Left ventricle myocardium inferior (tissue), 1 donor: ENCODE results near the gene CARS2. TPM values are rescaled to one million over a fixed set of nuclear protein-coding genes. Genes with fewer than 3 reads are reported as not detected.

Experiments
- DNase-seq: peaks from one replicate; pipeline ENCODE4 v3.0.0-alpha.2; 2020
- H3K27ac ChIP-seq: fragments of 200-600 bp; replicated peaks from 2 replicates; pipeline ENCODE4 v1.8.0; 2021
- H3K27me3 ChIP-seq: fragments of 200-600 bp; 2 replicates; pipeline ENCODE4 v1.8.0; 2021; ENCODE audit warnings: low read depth
- H3K36me3 ChIP-seq: fragments of 200-600 bp; 2 replicates; pipeline ENCODE4 v1.8.0; 2021
- H3K4me1 ChIP-seq: fragments of 200-600 bp; 2 replicates; pipeline ENCODE4 v1.8.0; 2021
- H3K4me3 ChIP-seq: fragments of 200-600 bp; 2 replicates; pipeline ENCODE4 v1.8.0; 2021; ENCODE audit warnings: mild to moderate bottlenecking, moderate library complexity
- H3K9me3 ChIP-seq: fragments of 200-600 bp; replicated peaks from 2 replicates; pipeline ENCODE4 v1.8.0; 2021
- intact Hi-C: fragments of 100-400 bp; cut with micrococcal nuclease; formaldehyde crosslinking; loops from one replicate; pipeline ENCODE4 v1.11.0; 2022
- total RNA-seq: library from RNA; stranded (reverse); fragmentation: NEBNext Ultra II Directional; extraction: Animal tissue kit (Norgen Biotek cat#: 25700); gene quantifications from one replicate; pipeline ENCODE4 v1.2.1, GENCODE V29; 2021
- TF ChIP-seq, protein P1 (sequence below): fragments of 200-600 bp; IDR thresholded peaks from 2 replicates; pipeline ENCODE4 v1.8.0; 2021; ENCODE audit warnings: antibody characterized with exemption, mild to moderate bottlenecking, borderline replicate concordance
- donor health status: DM: no; HTN: yes; CAD: no; lungs with severe emphysema.

The CARS2 gene
- total RNA-seq, 1 donor from 2014 or later, result 52.8 TPM

- TF ChIP-seq, protein P1, sequence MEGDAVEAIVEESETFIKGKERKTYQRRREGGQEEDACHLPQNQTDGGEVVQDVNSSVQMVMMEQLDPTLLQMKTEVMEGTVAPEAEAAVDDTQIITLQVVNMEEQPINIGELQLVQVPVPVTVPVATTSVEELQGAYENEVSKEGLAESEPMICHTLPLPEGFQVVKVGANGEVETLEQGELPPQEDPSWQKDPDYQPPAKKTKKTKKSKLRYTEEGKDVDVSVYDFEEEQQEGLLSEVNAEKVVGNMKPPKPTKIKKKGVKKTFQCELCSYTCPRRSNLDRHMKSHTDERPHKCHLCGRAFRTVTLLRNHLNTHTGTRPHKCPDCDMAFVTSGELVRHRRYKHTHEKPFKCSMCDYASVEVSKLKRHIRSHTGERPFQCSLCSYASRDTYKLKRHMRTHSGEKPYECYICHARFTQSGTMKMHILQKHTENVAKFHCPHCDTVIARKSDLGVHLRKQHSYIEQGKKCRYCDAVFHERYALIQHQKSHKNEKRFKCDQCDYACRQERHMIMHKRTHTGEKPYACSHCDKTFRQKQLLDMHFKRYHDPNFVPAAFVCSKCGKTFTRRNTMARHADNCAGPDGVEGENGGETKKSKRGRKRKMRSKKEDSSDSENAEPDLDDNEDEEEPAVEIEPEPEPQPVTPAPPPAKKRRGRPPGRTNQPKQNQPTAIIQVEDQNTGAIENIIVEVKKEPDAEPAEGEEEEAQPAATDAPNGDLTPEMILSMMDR, result no peak
- H3K27me3 ChIP-seq, result no peaks in the 10 kb centered on the region
- H3K4me3 ChIP-seq, result no peak overlapping the region
- intact Hi-C loops, result no loop called here
- peaks cover 18% of the 10 kb centered on the region for H3K4me1 ChIP-seq
- no peaks in the 10 kb centered on the region for H3K9me3 ChIP-seq
- H3K36me3 ChIP-seq, result peaks cover 47% of the 10 kb centered on the region
- DNase-seq, result no peak
- H3K27ac ChIP-seq, result no peak overlapping the region
Measured at GRCh38 chr13:110645750-110646149, 60.2 kb downstream of the CARS2 start.

DNA sequence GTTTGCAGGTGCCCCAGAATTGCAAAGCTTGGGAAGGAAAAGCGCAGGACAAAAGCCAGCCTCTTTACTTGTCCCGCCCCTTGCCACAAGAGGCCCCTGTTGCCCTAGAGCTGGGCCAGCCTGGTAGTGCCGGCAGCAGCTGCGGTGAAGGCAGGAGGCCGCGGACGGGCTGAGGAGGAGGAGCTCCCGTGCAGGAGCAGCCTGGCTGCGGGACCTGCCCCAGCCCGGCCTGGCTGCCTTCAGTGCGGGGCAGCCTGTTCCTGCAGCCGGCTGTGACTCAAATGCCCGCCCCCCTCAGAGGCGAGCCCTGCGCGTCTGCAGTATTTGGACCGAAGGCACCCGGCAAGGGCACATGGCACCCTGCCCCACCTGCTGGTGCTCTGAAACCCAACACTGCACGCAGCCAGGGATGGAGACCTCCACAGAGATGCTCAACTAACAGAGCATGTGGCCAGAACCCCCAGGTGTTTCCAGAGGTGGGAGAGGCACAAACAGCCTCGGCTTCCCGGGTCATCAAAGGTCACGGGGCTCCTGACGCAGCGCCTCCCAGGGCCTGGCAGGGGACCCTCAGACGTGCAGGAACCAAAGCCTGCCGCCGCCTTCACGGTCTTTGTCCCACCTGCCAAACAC lies 60.9 kb downstream of the CARS2 start:
- peaks cover 40% of the 10 kb centered on the region for H3K36me3 ChIP-seq
- intact Hi-C loops, result no loop called here
- TF ChIP-seq, protein P1, result peak; percentile 45
- H3K27ac ChIP-seq, result peak overlapping the region; percentile 21
- peaks cover 25% of the 10 kb centered on the region for H3K4me1 ChIP-seq
- no peaks in the 10 kb centered on the region for H3K27me3 ChIP-seq
- H3K4me3 ChIP-seq, result no peak overlapping the region
- H3K9me3 ChIP-seq, result no peaks in the 10 kb centered on the region
- DNase-seq, result peak; percentile 65

DNA sequence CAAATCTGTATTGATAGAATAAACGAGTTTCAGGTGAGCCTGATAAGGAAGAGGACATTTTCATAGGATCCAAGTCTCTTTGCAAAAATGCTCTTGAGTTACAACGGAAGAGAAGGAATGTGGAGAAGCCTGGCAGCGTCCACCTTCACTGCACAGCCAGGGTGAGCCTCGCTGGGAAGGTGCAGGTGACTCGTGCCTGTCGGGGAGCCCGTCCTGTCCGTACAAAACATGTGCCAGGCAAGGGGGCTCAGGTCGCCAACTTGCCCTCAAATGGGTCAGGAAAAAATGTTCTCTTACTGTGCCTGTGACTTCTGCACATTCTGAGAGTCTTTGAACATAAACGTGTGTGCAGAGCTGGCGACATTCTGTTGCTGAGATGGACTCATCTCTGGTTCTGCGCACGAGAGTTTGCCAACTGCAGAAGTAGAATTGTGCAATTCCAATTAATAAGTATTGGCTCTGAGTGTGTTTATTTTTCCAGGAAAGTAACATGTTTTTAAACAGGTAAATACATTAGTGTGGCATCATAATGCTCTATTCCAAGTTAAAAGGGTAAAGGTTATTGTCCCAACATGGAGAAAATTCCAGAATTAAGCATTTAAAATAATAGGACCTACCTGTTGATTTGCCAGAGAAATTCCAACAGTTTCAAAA lies 62.0 kb downstream of the CARS2 start:
- Histone ChIP-seq H3K4me3 (no peak overlapping the region), H3K36me3 (peaks cover 44% of the 10 kb centered on the region), H3K9me3 (no peaks in the 10 kb centered on the region), H3K4me1 (peaks cover 25% of the 10 kb centered on the region), H3K27me3 (no peaks in the 10 kb centered on the region), H3K27ac (no peak overlapping the region)
- no peak for DNase-seq
- intact Hi-C loops, result no loop called here
- TF ChIP-seq, protein P1, result no peak

DNA sequence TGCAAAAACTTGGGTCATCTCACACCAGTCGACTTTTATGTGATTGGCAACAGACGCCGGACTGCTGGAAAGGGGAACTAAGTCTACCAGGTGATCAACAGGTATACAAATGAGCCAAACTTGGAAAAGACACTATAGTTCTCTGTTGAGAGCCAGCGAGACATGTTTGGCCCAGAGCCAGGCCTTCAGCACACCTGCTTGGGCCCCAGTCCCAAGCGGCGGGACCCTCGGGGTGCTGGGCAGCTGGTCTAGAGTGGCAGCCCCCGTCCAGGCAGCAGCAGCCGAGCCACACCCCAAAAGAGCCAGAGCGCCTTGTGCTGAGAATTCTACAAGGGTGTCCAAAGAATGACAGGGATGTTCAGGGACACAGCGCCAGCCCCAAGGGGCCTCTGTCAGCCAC lies 62.6 kb downstream of the CARS2 start:
- TF ChIP-seq, protein P1, result no peak
- H3K4me3 ChIP-seq, result no peak overlapping the region
- DNase-seq, result no peak
- peaks cover 50% of the 10 kb centered on the region for H3K36me3 ChIP-seq
- no peaks in the 10 kb centered on the region for H3K27me3 ChIP-seq
- intact Hi-C loops, result no loop called here
- no peak overlapping the region for H3K27ac ChIP-seq
- H3K9me3 ChIP-seq, result no peaks in the 10 kb centered on the region
- peaks cover 25% of the 10 kb centered on the region for H3K4me1 ChIP-seq

DNA sequence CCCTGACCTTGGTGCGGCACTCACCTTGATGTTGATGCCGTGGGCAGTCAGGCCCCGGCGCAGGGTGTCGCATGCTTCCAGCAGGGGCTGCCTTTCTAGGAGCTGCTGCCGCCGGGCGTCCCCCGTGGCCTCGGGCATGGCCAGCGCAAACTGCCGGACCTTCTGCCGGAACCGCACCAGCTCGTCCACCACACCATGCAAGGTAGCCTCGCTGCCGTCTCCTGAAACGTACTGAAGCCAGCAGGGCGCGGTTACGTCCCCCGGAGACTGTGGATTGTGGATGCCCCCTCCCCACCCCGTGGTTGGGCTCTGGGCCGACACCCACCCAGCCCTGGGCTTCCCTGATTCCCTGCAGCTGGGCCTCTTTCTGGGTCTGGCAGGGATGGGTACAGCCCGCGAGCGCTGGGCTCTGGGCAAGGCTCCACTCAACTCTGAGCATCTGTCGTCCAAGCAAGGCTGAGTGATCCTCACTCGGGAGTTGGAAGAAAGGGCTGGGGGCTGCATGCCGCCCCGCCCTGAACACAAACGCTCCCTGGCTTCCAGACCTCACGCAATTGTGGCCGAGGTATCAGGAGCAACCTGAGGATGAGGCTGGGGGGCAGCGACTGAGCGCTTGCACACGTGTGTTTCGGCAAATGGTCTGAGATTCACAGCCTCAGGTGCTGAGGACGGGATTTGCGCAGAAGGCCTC lies 63.5 kb downstream of the CARS2 start:
- TF ChIP-seq, protein P1, result no peak
- intact Hi-C loops, result no loop called here
- Histone ChIP-seq H3K36me3 (peaks cover 59% of the 10 kb centered on the region), H3K4me3 (no peak overlapping the region), H3K4me1 (peaks cover 25% of the 10 kb centered on the region), H3K27ac (no peak overlapping the region), H3K27me3 (no peaks in the 10 kb centered on the region), H3K9me3 (no peaks in the 10 kb centered on the region)
- DNase-seq, result no peak
